Transverse colon (tissue), 4 donors: ENCODE data around the gene CRYGN. TPM values are rescaled to one million over a fixed set of nuclear protein-coding genes. Genes with fewer than 3 reads are reported as not detected.

Experiments used
- DNase-seq: peaks from one replicate; pipeline ENCODE4 v3.0.0-alpha.2; 2019
- H3K27ac ChIP-seq, 4 donors: fragments of 200-600 bp; sonication (generic); 2 replicates each; pipeline ENCODE4 v1.5.1; 2016 to 2018; ENCODE audit warnings: inconsistent platforms in 4 of 4
- H3K27me3 ChIP-seq: fragments of 200-600 bp; sonication (generic); 2 replicates; pipeline ENCODE4 v1.5.1; 2017; ENCODE audit warnings: inconsistent platforms
- H3K36me3 ChIP-seq, 4 donors: fragments of 200-600 bp; sonication (generic); 2 replicates each; pipeline ENCODE4 v1.5.1; 2017 to 2019; ENCODE audit warnings: inconsistent platforms in 4 of 4
- H3K4me1 ChIP-seq, 4 donors: fragments of 200-600 bp; sonication (generic); 2 replicates each; pipeline ENCODE4 v1.5.1; 2017 to 2020; ENCODE audit warnings: inconsistent platforms in 4 of 4
- H3K4me3 ChIP-seq, 4 donors: fragments of 200-600 bp; sonication (generic); 1 replicate in 1 of 4; 2 replicates in 3 of 4; pipeline versions ENCODE4 v1.5.1 to v1.6.1; 2017 to 2019; ENCODE audit warnings: inconsistent platforms in 4 of 4
- H3K9me3 ChIP-seq, 2 donors: fragments of 200-600 bp; sonication (generic); 2 replicates each; pipeline ENCODE4 v1.5.1; 2017 to 2019; ENCODE audit warnings: inconsistent platforms in 2 of 2
- CTCF ChIP-seq, 5 experiments: fragments of 200-600 bp in 3 of 5; fragments of 450-650 bp in 2 of 5; sonication (generic) in 3 of 5; IDR thresholded peaks; 1 replicate in 2 of 5; 2 replicates in 3 of 5; pipeline ENCODE4 v1.5.1; 2016 to 2017; ENCODE audit warnings: antibody characterized with exemption in 5 of 5, inconsistent platforms in 3 of 5, mild to moderate bottlenecking in 2 of 5, moderate library complexity in 1 of 5
- EP300 ChIP-seq: sonication (generic); formaldehyde crosslinking; IDR thresholded peaks from one replicate; pipeline ENCODE4 v1.6.1; 2017; ENCODE audit warnings: antibody characterized with exemption, low read depth
- POLR2A ChIP-seq: fragments of 450-650 bp; IDR thresholded peaks from one replicate; pipeline ENCODE4 v1.6.1; 2016; ENCODE audit warnings: antibody characterized with exemption, mild to moderate bottlenecking, moderate library complexity
- POLR2AphosphoS5 ChIP-seq, 3 donors: sonication (generic); formaldehyde crosslinking; IDR thresholded peaks; one replicate each; pipeline ENCODE4 v1.6.1; 2016; ENCODE audit warnings: antibody characterized with exemption in 3 of 3
- WGBS, 2 donors: methylation state at CpG; one replicate each; pipeline ENCODE4 v1.1.5; 2018; ENCODE audit warnings: low coverage in 1 of 2; 5-methylcytosine and 5-hydroxymethylcytosine counted together
- in situ Hi-C, 4 donors: fragments of 200-750 bp; cut with MboI; loops; one replicate each; pipeline versions ENCODE4 v1.15.0 to v1.15.1; 2017; ENCODE audit warnings: low sequenced_read_pairs in 3 of 4, low pct_ligation_motif_present in 1 of 4, low pct_unique_long_range_greater_than_20kb in 1 of 4
- intact Hi-C: fragments of 100-400 bp; cut with DNase I; formaldehyde crosslinking; loops from one replicate; pipeline ENCODE4 v1.15.1; 2023; ENCODE audit warnings: low total_unique reads
- total RNA-seq, 4 donors: library from RNA; depleted of rRNA; stranded (reverse); fragments of >200 nt; gene quantifications; one replicate each; pipeline ENCODE4 v1.1.0, GENCODE V29; 2016

Gene CRYGN
- total RNA-seq, 4 donors from 2014 or later: not detected

- in situ Hi-C loops: loop anchor here in 1 of 4 donors (25.0 kb wide), 1 partner anchor 284 kb away; no protein-coding TSS in a partner anchor
- DNase-seq: peak; percentile 8
- WGBS, 2 donors: 50 to 83% methylated on average over 2 to 13 of the region's 13 CpGs
Observed at GRCh38 chr7:151453326-151453791, 13.4 kb upstream of the CRYGN start.

GRCh38 chr7:151452680-151453325 is 12.9 kb upstream of the CRYGN start:
- H3K27ac ChIP-seq: no peak overlapping the region
- peaks cover 0 to 11% (median 6%) of the 10 kb centered on the region in 4 donors for H3K4me1 ChIP-seq
- H3K27me3 ChIP-seq: no peaks in the 10 kb centered on the region
- TF ChIP-seq CTCF (IDR thresholded peaks at IDR 0.05) (no peak), POLR2A (no peak), EP300 (no peak), POLR2AphosphoS5 (IDR thresholded peaks at IDR 0.05) (no peak)
- WGBS, 2 donors: 81 to 85% methylated on average over 9 to 13 of the region's 15 CpGs
- intact Hi-C loops: no loop called here
- no peaks in the 10 kb centered on the region for H3K36me3 ChIP-seq
- H3K4me3 ChIP-seq: no peak overlapping the region
- no peaks in the 10 kb centered on the region for H3K9me3 ChIP-seq
- DNase-seq: peak; percentile 6
- in situ Hi-C loops: loop anchor here in 1 of 4 donors (25.0 kb wide), 1 partner anchor 284 kb away; no protein-coding TSS in a partner anchor

More at GRCh38 chr7:151453326-151453791, 13.4 kb upstream of the CRYGN start:
- H3K27me3 ChIP-seq: no peaks in the 10 kb centered on the region
- TF ChIP-seq CTCF (IDR thresholded peaks at IDR 0.05): no peak
- TF ChIP-seq POLR2A: no peak
- TF ChIP-seq POLR2AphosphoS5 (IDR thresholded peaks at IDR 0.05): no peak
- TF ChIP-seq EP300: no peak
- H3K9me3 ChIP-seq: no peaks in the 10 kb centered on the region
- H3K4me3 ChIP-seq: no peak overlapping the region
- peaks cover 0 to 5% (median under 1%) of the 10 kb centered on the region in 4 donors for H3K4me1 ChIP-seq
- H3K27ac ChIP-seq: no peak overlapping the region
- H3K36me3 ChIP-seq: no peaks in the 10 kb centered on the region
- intact Hi-C loops: no loop called here

GRCh38 chr7:151451626-151452571 is 12.0 kb upstream of the CRYGN start:
- no peaks in the 10 kb centered on the region for H3K27me3 ChIP-seq
- WGBS, 2 donors: 80 to 100% methylated on average over 2 to 23 of the region's 23 CpGs
- peaks cover 0 to 11% (median 7%) of the 10 kb centered on the region in 4 donors for H3K4me1 ChIP-seq
- H3K4me3 ChIP-seq: no peak overlapping the region
- no peak overlapping the region for H3K27ac ChIP-seq
- intact Hi-C loops: no loop called here
- no peaks in the 10 kb centered on the region for H3K9me3 ChIP-seq
- H3K36me3 ChIP-seq: no peaks in the 10 kb centered on the region
- in situ Hi-C loops: loop anchor here in 1 of 4 donors (25.0 kb wide), 1 partner anchor 285 kb away; no protein-coding TSS in a partner anchor
- no peak for TF ChIP-seq POLR2AphosphoS5 (IDR thresholded peaks at IDR 0.05)
- TF ChIP-seq CTCF (IDR thresholded peaks at IDR 0.05): no peak
- no peak for TF ChIP-seq EP300
- no peak for TF ChIP-seq POLR2A
- peak; percentile 5 for DNase-seq

GRCh38 chr7:151451156-151451555 is 11.2 kb upstream of the CRYGN start:
- H3K4me1 ChIP-seq: peaks cover 0 to 11% (median 7%) of the 10 kb centered on the region in 4 donors
- H3K27me3 ChIP-seq: no peaks in the 10 kb centered on the region
- no peak overlapping the region for H3K4me3 ChIP-seq
- peak; percentile 3 for DNase-seq
- TF ChIP-seq POLR2AphosphoS5 (IDR thresholded peaks at IDR 0.05) (no peak), EP300 (no peak), POLR2A (no peak), CTCF (IDR thresholded peaks at IDR 0.05) (no peak)
- H3K27ac ChIP-seq: no peak overlapping the region
- WGBS, 2 donors: 85 to 100% methylated on average over 1 to 5 of the region's 5 CpGs
- in situ Hi-C loops: loop anchor here in 1 of 4 donors (25.0 kb wide), 1 partner anchor 286 kb away; no protein-coding TSS in a partner anchor
- H3K9me3 ChIP-seq: no peaks in the 10 kb centered on the region
- H3K36me3 ChIP-seq: no peaks in the 10 kb centered on the region
- intact Hi-C loops: no loop called here
